HG02763 (cell line): ENCODE measurements around the gene SCGB1C1.
"Not testable (repeated sequence)": the region's sequence is repeated elsewhere in the genome, so short reads cannot be mapped to it uniquely, and the experiment has no call there.

Experiments
- ATAC-seq: cut with Tn5 transposase; IDR thresholded peaks from one replicate; pipeline ENCODE4 v1.9.1; 2021; ENCODE audit warnings: mild to moderate bottlenecking, moderate library complexity; ENCODE audit not compliant: unreplicated experiment

SCGB1C1 gene

GRCh38 chr11:192674-193128, at the start of gene SCGB1C1:
Gene SCGB1C1 (plus strand): TSS chr11:193078. CDS start chr11:193100, 22 bp downstream.
- ATAC-seq = not testable (repeated sequence)

GRCh38 chr11:180242-180641, 12.6 kb upstream of the SCGB1C1 start:
- ATAC-seq = not testable (repeated sequence)

- not testable (repeated sequence) for ATAC-seq
Observed at GRCh38 chr11:189200-189783, 3.6 kb upstream of the SCGB1C1 start.

- ATAC-seq = peak; percentile 71
Observed at GRCh38 chr11:189843-190311, 3.0 kb upstream of the SCGB1C1 start.

GRCh38 chr11:190546-190945, 2.3 kb upstream of the SCGB1C1 start:
- not testable (repeated sequence) for ATAC-seq

- not testable (repeated sequence) for ATAC-seq
Observed at GRCh38 chr11:191490-192478, 1.1 kb upstream of the SCGB1C1 start.

GRCh38 chr11:193481-193880, 603 bp downstream of the SCGB1C1 start:
- not testable (repeated sequence) for ATAC-seq

- ATAC-seq = no peak
Observed at GRCh38 chr11:196786-197731, 4.2 kb downstream of the SCGB1C1 start.

- ATAC-seq = no peak
Observed at GRCh38 chr11:197741-198235, 4.9 kb downstream of the SCGB1C1 start.

GRCh38 chr11:198236-198806, 5.4 kb downstream of the SCGB1C1 start:
- ATAC-seq = no peak

- no peak for ATAC-seq
Observed at GRCh38 chr11:199004-199581, 6.2 kb downstream of the SCGB1C1 start.

- no peak for ATAC-seq
Observed at GRCh38 chr11:199782-200181, 6.9 kb downstream of the SCGB1C1 start.

- ATAC-seq = no peak
Observed at GRCh38 chr11:200224-201003, 7.5 kb downstream of the SCGB1C1 start.

- no peak for ATAC-seq
Observed at GRCh38 chr11:201966-202365, 9.1 kb downstream of the SCGB1C1 start.

- ATAC-seq = no peak
Observed at GRCh38 chr11:202490-202889, 9.6 kb downstream of the SCGB1C1 start.

- ATAC-seq = no peak
Observed at GRCh38 chr11:203056-203944, 10.4 kb downstream of the SCGB1C1 start.

- ATAC-seq = no peak
Observed at GRCh38 chr11:203945-204586, 11.2 kb downstream of the SCGB1C1 start.
